Endothelial cell of umbilical vein (primary cell): ENCODE data around the gene TEX35. TPM values are rescaled to one million over a fixed set of nuclear protein-coding genes. Genes with fewer than 3 reads are reported as not detected.

Experiments
- BruUV-seq: library from RNA; stranded (reverse); fragments of 400-500 nt; replicated peaks from 2 replicates; lab custom pipeline; 2021; lab: Mats Ljungman, UMichigan
- CTCF ChIA-PET: fragments of 300-600, 350-600 bp; sonication (Branson Sonifier 250); formaldehyde crosslinking; loops from one replicate; lab custom pipeline; 2021; ENCODE audit warnings: antibody characterized with exemption, inconsistent platforms; lab: Charles Lee
- POLR2A ChIA-PET: fragments of 300-600, 350-600 bp; sonication (Branson Sonifier 250); formaldehyde crosslinking; loops from one replicate; lab custom pipeline; 2021; ENCODE audit warnings: antibody characterized with exemption, inconsistent platforms; lab: Charles Lee
- DNase-seq: peaks from one replicate; pipeline ENCODE4 v3.0.0-alpha.2; 2011; ENCODE audit warnings: low read depth, low spot score
- FAIRE-seq: peaks from 2 replicates; lab custom pipeline; 2011; peaks lifted over from hg19 to GRCh38; lab: Jason Lieb, UNC
- H2AFZ ChIP-seq: 2 replicates; pipeline ENCODE4 v1.6.0; 2012; ENCODE audit warnings: low read depth, low read length, control low read depth, inconsistent platforms
- H3K27ac ChIP-seq: 2 replicates; pipeline ENCODE4 v1.5.1; 2011; ENCODE audit warnings: low read depth, mild to moderate bottlenecking, control low read depth, low read length, moderate library complexity; ENCODE audit not compliant: insufficient read depth
- H3K27me3 ChIP-seq, 2 experiments: 2 replicates each; pipeline versions ENCODE4 v1.6.0 to v1.6.1; 2011; ENCODE audit warnings: low read length in 2 of 2, mixed read lengths in 1 of 2; ENCODE audit not compliant: control insufficient read depth in 2 of 2, insufficient read depth in 2 of 2
- H3K36me3 ChIP-seq, 2 experiments: 2 replicates in 1 of 2; 3 replicates in 1 of 2; pipeline ENCODE4 v1.5.1; 2011; ENCODE audit warnings: low read length in 2 of 2, mild to moderate bottlenecking in 1 of 2, moderate library complexity in 1 of 2; ENCODE audit not compliant: control insufficient read depth in 2 of 2, insufficient read depth in 2 of 2; ENCODE audit errors: extremely low read depth in 1 of 2
- H3K4me1 ChIP-seq: 3 replicates; pipeline ENCODE4 v1.5.1; 2011; ENCODE audit warnings: mild to moderate bottlenecking, low read length; ENCODE audit not compliant: control insufficient read depth, insufficient read depth; ENCODE audit errors: extremely low read depth
- H3K4me2 ChIP-seq: 2 replicates; pipeline ENCODE4 v1.6.1; 2011; ENCODE audit warnings: low read length, control low read depth, mixed read lengths; ENCODE audit not compliant: insufficient read depth
- H3K4me3 ChIP-seq, 3 experiments: fragments of 200-600 bp in 1 of 3; sonication (generic), shearing (Covaris generic) in 1 of 3; replicated peaks in 1 of 3; 2 replicates each; pipeline ENCODE4 v1.5.1; 2011 to 2016; ENCODE audit warnings: control low read depth in 3 of 3, low read length in 3 of 3, mild to moderate bottlenecking in 2 of 3, inconsistent platforms in 1 of 3, low read depth in 1 of 3, moderate library complexity in 1 of 3; ENCODE audit not compliant: insufficient read depth in 1 of 3
- H3K79me2 ChIP-seq: 2 replicates; pipeline ENCODE4 v1.6.0; 2012; ENCODE audit warnings: low read length, inconsistent platforms; ENCODE audit not compliant: control insufficient read depth, insufficient read depth
- H3K9ac ChIP-seq: replicated peaks from 2 replicates; pipeline ENCODE3; 2011; ENCODE audit warnings: low read length, control low read depth; ENCODE audit not compliant: insufficient read depth; ENCODE audit errors: extremely low read depth
- H3K9me1 ChIP-seq: replicated peaks from 3 replicates; pipeline ENCODE4 v1.6.0; 2011; ENCODE audit warnings: mild to moderate bottlenecking, low read length; ENCODE audit not compliant: control insufficient read depth, insufficient read depth; ENCODE audit errors: extremely low read depth
- H3K9me3 ChIP-seq: replicated peaks from 2 replicates; pipeline ENCODE4 v1.5.1; 2012; ENCODE audit warnings: low read length, inconsistent platforms; ENCODE audit not compliant: control insufficient read depth, insufficient read depth
- H4K20me1 ChIP-seq: replicated peaks from 2 replicates; pipeline ENCODE3; 2011; ENCODE audit warnings: mild to moderate bottlenecking, low read length; ENCODE audit not compliant: control insufficient read depth, insufficient read depth; ENCODE audit errors: extremely low read depth
- CTCF ChIP-seq, 2 donors: IDR thresholded peaks; 1 replicate in 1 of 2; 2 replicates in 1 of 2; pipeline ENCODE4 v1.5.1; 2011; ENCODE audit warnings: low read length in 2 of 2, mild to moderate bottlenecking in 2 of 2, moderate library complexity in 2 of 2, control low read depth in 1 of 2, inconsistent platforms in 1 of 2, low read depth in 1 of 2; ENCODE audit not compliant: insufficient read depth in 1 of 2; ENCODE audit errors: extremely low read depth in 1 of 2
- EZH2 ChIP-seq: IDR thresholded peaks from 2 replicates; pipeline ENCODE4 v1.6.1; 2012; ENCODE audit warnings: borderline replicate concordance, low read depth, mild to moderate bottlenecking, moderate library complexity, low read length, inconsistent platforms; ENCODE audit not compliant: severe bottlenecking
- FOS ChIP-seq: IDR thresholded peaks from 2 replicates; pipeline ENCODE4 v1.6.1; 2011; ENCODE audit warnings: mild to moderate bottlenecking, low read length, moderate library complexity, borderline replicate concordance; ENCODE audit not compliant: insufficient read depth
- GATA2 ChIP-seq: IDR thresholded peaks from 2 replicates; pipeline ENCODE4 v1.7.0; 2011; ENCODE audit warnings: low read depth, mild to moderate bottlenecking, moderate library complexity, mixed read lengths, low read length; ENCODE audit not compliant: insufficient read length, insufficient read depth
- JUN ChIP-seq: IDR thresholded peaks from 2 replicates; pipeline ENCODE4 v1.6.1; 2011; ENCODE audit warnings: borderline replicate concordance, low read depth; ENCODE audit not compliant: insufficient read length, insufficient read depth
- MYC ChIP-seq: IDR thresholded peaks from one replicate; pipeline ENCODE4 v1.6.1; 2011; ENCODE audit warnings: mild to moderate bottlenecking, low read depth, low read length
- POLR2A ChIP-seq: IDR thresholded peaks from 2 replicates; pipeline ENCODE4 v1.6.1; 2012; ENCODE audit warnings: low read depth, mild to moderate bottlenecking, control low read depth, low read length
- POLR2AphosphoS5 ChIP-seq: IDR thresholded peaks from 2 replicates; pipeline ENCODE4 v1.6.1; 2012; ENCODE audit warnings: low read depth, mild to moderate bottlenecking, control low read depth, low read length, moderate library complexity; ENCODE audit not compliant: insufficient read depth
- dilution Hi-C: fragments of 300-500 bp; cut with MboI; formaldehyde crosslinking; loops from one replicate; pipeline ENCODE4 v1.15.0; 2019; ENCODE audit warnings: low sequenced_read_pairs; ENCODE audit not compliant: extremely low pct_ligation_motif_present
- intact Hi-C: fragments of 100-400 bp; cut with micrococcal nuclease; formaldehyde crosslinking; loops from one replicate; pipeline ENCODE4 v1.10.0; 2022
- polyA plus RNA-seq, 4 experiments: library from polyadenylated mRNA; depleted of rRNA in 3 of 4; stranded (reverse) in 3 of 4; unstranded in 1 of 4; fragments of >200 nt; gene quantifications; 2 replicates each; pipeline versions ENCODE4 v1.2.1 to v1.2.3, GENCODE V29; 2011 to 2012; ENCODE audit warnings: missing spikeins in 1 of 4
- total RNA-seq: library from RNA; stranded (reverse); gene quantifications from 2 replicates; pipeline ENCODE4 v1.2.3, GENCODE V29; 2021
- TF ChIP-seq, protein P1 (sequence below): IDR thresholded peaks from 2 replicates; pipeline ENCODE4 v1.6.1; 2011; ENCODE audit not compliant: insufficient read depth, insufficient read length

The TEX35 gene
- total and polyA plus RNA-seq, 2 donors (not counting 3 experiments of a cell fraction or from before 2014, with no cell fraction given), result not detected

DNA sequence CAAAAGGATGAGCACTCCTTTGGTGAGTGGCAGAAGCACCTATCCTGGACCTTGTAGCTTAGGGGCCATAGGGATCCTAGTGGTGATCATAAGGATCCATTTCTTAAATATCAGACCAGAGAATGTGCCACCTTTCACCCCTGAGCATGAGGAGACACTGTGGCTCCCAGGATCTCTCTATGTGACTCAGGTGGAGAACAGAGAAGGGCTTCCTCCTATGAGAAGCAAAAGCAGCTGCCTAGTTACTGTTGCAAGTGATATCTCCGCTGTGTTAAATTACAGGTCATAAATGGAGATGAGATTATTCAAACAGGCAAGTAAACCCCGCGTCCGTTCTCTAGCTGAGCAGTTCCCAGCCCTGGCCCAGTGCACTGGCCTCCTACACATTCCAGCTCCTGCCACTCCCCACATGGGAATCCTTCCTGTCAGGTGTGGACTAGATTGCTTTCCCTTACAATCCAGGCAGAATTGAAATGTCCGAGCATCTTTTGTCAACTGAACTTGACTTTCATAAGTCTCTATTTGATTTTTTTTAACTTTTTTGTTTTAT, 42.4 kb upstream of the TEX35 start:
- H3K79me2 ChIP-seq, result no peaks in the 10 kb centered on the region
- ChIA-PET POLR2A (no interaction called here), CTCF (interaction anchor here (1.0 to 1.8 kb wide), 5 partner anchors 17 to 170 kb away, joined by 3 to 5 read pairs (median 3); no protein-coding TSS in a partner anchor)
- TF ChIP-seq GATA2 (no peak), POLR2A (no peak), POLR2AphosphoS5 (no peak)
- no peak for FAIRE-seq
- no peak overlapping the region for H3K27ac ChIP-seq
- no peaks in the 10 kb centered on the region for H4K20me1 ChIP-seq
- no peaks in the 10 kb centered on the region for H3K9me3 ChIP-seq
- H2AFZ ChIP-seq, result no peak overlapping the region
- no peak for DNase-seq
- no peaks in the 10 kb centered on the region for H3K9me1 ChIP-seq
- no peaks in the 10 kb centered on the region for H3K27me3 ChIP-seq
- dilution Hi-C loops, result no loop called here
- H3K4me3 ChIP-seq, result no peak overlapping the region
- no peaks in the 10 kb centered on the region for H3K4me1 ChIP-seq
- H3K36me3 ChIP-seq, result peaks cover 0 to 4% of the 10 kb centered on the region in 2 experiments
- H3K4me2 ChIP-seq, result no peak overlapping the region
- intact Hi-C loops, result no loop called here
- BruUV-seq, result no TSS peak
- no peak overlapping the region for H3K9ac ChIP-seq

GRCh38 chr1:178472531-178472930, 40.4 kb upstream of the TEX35 start:
- intact Hi-C loops, result no loop called here
- dilution Hi-C loops, result no loop called here
- no peaks in the 10 kb centered on the region for H3K27me3 ChIP-seq
- no peaks in the 10 kb centered on the region for H3K9me3 ChIP-seq
- no peaks in the 10 kb centered on the region for H4K20me1 ChIP-seq
- FAIRE-seq, result no peak
- no peaks in the 10 kb centered on the region for H3K4me1 ChIP-seq
- no peak overlapping the region for H3K27ac ChIP-seq
- H3K79me2 ChIP-seq, result no peaks in the 10 kb centered on the region
- POLR2A ChIA-PET, result no interaction called here
- peaks cover 0 to 2% of the 10 kb centered on the region in 2 experiments for H3K36me3 ChIP-seq
- no peak overlapping the region for H3K9ac ChIP-seq
- no peak overlapping the region for H2AFZ ChIP-seq
- CTCF ChIA-PET, result interaction anchor here (1.0 to 1.7 kb wide), 2 partner anchors 10 to 15 kb away, joined by 3 to 5 read pairs; no protein-coding TSS in a partner anchor
- H3K4me3 ChIP-seq, result no peak overlapping the region
- no peaks in the 10 kb centered on the region for H3K9me1 ChIP-seq
- no TSS peak for BruUV-seq
- TF ChIP-seq FOS (no peak), EZH2 (no peak), JUN (no peak), POLR2A (no peak), GATA2 (no peak), POLR2AphosphoS5 (no peak), CTCF (IDR thresholded peaks at IDR 0.05; ENCODE audit: extremely low read depth in 1 of 2, insufficient read depth in 1 of 2, low read depth in 1 of 2, low read length in 2 of 2) (no peak), MYC (no peak)
- TF ChIP-seq, protein P1, sequence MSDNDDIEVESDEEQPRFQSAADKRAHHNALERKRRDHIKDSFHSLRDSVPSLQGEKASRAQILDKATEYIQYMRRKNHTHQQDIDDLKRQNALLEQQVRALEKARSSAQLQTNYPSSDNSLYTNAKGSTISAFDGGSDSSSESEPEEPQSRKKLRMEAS, result no peak
- DNase-seq, result no peak
- H3K4me2 ChIP-seq, result no peak overlapping the region
